Liver (tissue), 9 donors: ENCODE data around the gene MARCHF10. TPM values are rescaled to one million over a fixed set of nuclear protein-coding genes. Genes with fewer than 3 reads are reported as not detected.

ENCODE experiments used
- DNase-seq: peaks from one replicate; pipeline ENCODE4 v3.0.0-alpha.2; 2017; ENCODE audit warnings: low spot score
- H3K27ac ChIP-seq, 2 donors: one replicate each; pipeline ENCODE4 v1.7.0; 2013; ENCODE audit warnings: inconsistent platforms in 2 of 2, low read length in 2 of 2, control low read depth in 1 of 2, low read depth in 1 of 2, mild to moderate bottlenecking in 1 of 2
- H3K27me3 ChIP-seq, 4 donors: one replicate each; pipeline versions ENCODE4 v1.6.1 to v1.7.0; 2013; ENCODE audit warnings: low read length in 3 of 4, inconsistent platforms in 1 of 4, mild to moderate bottlenecking in 1 of 4, moderate library complexity in 1 of 4; ENCODE audit not compliant: control insufficient read depth in 4 of 4, insufficient read depth in 4 of 4
- H3K36me3 ChIP-seq, 4 donors: one replicate each; pipeline versions ENCODE4 v1.6.1 to v1.7.0; 2013; ENCODE audit warnings: low read length in 3 of 4, mild to moderate bottlenecking in 3 of 4, low read depth in 1 of 4, moderate library complexity in 1 of 4; ENCODE audit not compliant: control insufficient read depth in 4 of 4, insufficient read depth in 3 of 4
- H3K4me1 ChIP-seq, 4 donors: one replicate each; pipeline versions ENCODE4 v1.6.1 to v1.7.0; 2013; ENCODE audit warnings: low read length in 3 of 4, mild to moderate bottlenecking in 3 of 4, moderate library complexity in 1 of 4; ENCODE audit not compliant: control insufficient read depth in 4 of 4, insufficient read depth in 4 of 4
- H3K4me3 ChIP-seq, 3 donors: one replicate each; pipeline versions ENCODE4 v1.6.1 to v1.7.0; 2013; ENCODE audit warnings: low read length in 3 of 3, control low read depth in 1 of 3, low read depth in 1 of 3, mild to moderate bottlenecking in 1 of 3
- H3K9ac ChIP-seq, 2 donors: one replicate each; pipeline ENCODE4 v1.7.0; 2013; ENCODE audit warnings: low read length in 2 of 2, mild to moderate bottlenecking in 2 of 2, moderate library complexity in 2 of 2, control low read depth in 1 of 2, low read depth in 1 of 2
- H3K9me3 ChIP-seq, 4 donors: one replicate each; pipeline versions ENCODE4 v1.6.1 to v1.7.0; 2013; ENCODE audit warnings: low read length in 3 of 4; ENCODE audit not compliant: control insufficient read depth in 4 of 4
- CTCF ChIP-seq: fragments of 150-350 bp; IDR thresholded peaks from 2 replicates; pipeline ENCODE4 v1.5.1; 2017; ENCODE audit warnings: improper control_type of control experiment, low read depth, low read length; ENCODE audit not compliant: missing input control
- EGR1 ChIP-seq, 2 donors: IDR thresholded peaks; 2 replicates each; pipeline ENCODE4 v1.6.1; 2016 to 2018; ENCODE audit warnings: antibody characterized with exemption in 2 of 2, low read depth in 2 of 2
- FOXA1 ChIP-seq: IDR thresholded peaks from 2 replicates; pipeline ENCODE4 v1.6.1; 2016; ENCODE audit warnings: antibody characterized with exemption
- FOXA2 ChIP-seq: IDR thresholded peaks from 2 replicates; pipeline ENCODE4 v1.6.1; 2016; ENCODE audit warnings: antibody characterized with exemption
- GABPA ChIP-seq, 2 donors: IDR thresholded peaks in 1 of 2; conservative IDR thresholded peaks in 1 of 2; 2 replicates each; pipeline ENCODE4 v1.6.1; 2016; ENCODE audit warnings: antibody characterized with exemption in 2 of 2, mild to moderate bottlenecking in 1 of 2, moderate library complexity in 1 of 2
- HNF4A ChIP-seq, 2 donors: conservative IDR thresholded peaks; 2 replicates each; pipeline ENCODE4 v1.6.1; 2016; ENCODE audit warnings: antibody characterized with exemption in 2 of 2, mild to moderate bottlenecking in 2 of 2
- HNF4G ChIP-seq: IDR thresholded peaks from 2 replicates; pipeline ENCODE4 v1.6.1; 2016; ENCODE audit warnings: antibody characterized with exemption
- JUND ChIP-seq, 2 donors: IDR thresholded peaks; 2 replicates each; pipeline ENCODE4 v1.6.1; 2016; ENCODE audit warnings: antibody characterized with exemption in 2 of 2
- NR2F2 ChIP-seq: IDR thresholded peaks from 2 replicates; pipeline ENCODE4 v1.6.1; 2016; ENCODE audit warnings: antibody characterized with exemption
- RAD21 ChIP-seq, 2 donors: IDR thresholded peaks; 2 replicates each; pipeline ENCODE4 v1.6.1; 2016; ENCODE audit warnings: antibody characterized with exemption in 2 of 2, mild to moderate bottlenecking in 2 of 2
- REST ChIP-seq: IDR thresholded peaks from 2 replicates; pipeline ENCODE4 v1.6.1; 2016; ENCODE audit warnings: antibody characterized with exemption, mild to moderate bottlenecking
- RXRA ChIP-seq, 2 donors: IDR thresholded peaks; 2 replicates each; pipeline ENCODE4 v1.6.1; 2017 to 2018; ENCODE audit warnings: antibody characterized with exemption in 2 of 2, mild to moderate bottlenecking in 1 of 2
- SP1 ChIP-seq: IDR thresholded peaks from 2 replicates; pipeline ENCODE4 v1.6.1; 2018; ENCODE audit warnings: antibody characterized with exemption, mild to moderate bottlenecking
- TAF1 ChIP-seq: conservative IDR thresholded peaks from 2 replicates; pipeline ENCODE4 v1.6.1; 2016; ENCODE audit warnings: antibody characterized with exemption, mild to moderate bottlenecking
- YY1 ChIP-seq: IDR thresholded peaks from 2 replicates; pipeline ENCODE4 v1.6.1; 2016; ENCODE audit warnings: antibody characterized with exemption, mild to moderate bottlenecking
- ZBTB33 ChIP-seq: IDR thresholded peaks from 2 replicates; pipeline ENCODE4 v1.6.1; 2016; ENCODE audit warnings: antibody characterized with exemption
- WGBS: extraction: QIAGEN DNeasy Blood & Tissue Kit; methylation state at CpG from one replicate; pipeline ENCODE4 v1.1.7; 2013; 5-methylcytosine and 5-hydroxymethylcytosine counted together
- polyA plus RNA-seq, 2 donors: library from polyadenylated mRNA; stranded (reverse) in 1 of 2; unstranded in 1 of 2; fragments of 200-250 nt in 1 of 2; fragments of >200 nt in 1 of 2; fragmentation: Nextera tagmentation in 1 of 2; extraction: Ambion mirVana in 1 of 2; gene quantifications; one replicate each; pipeline versions ENCODE4 v1.2.1 to v1.2.3, GENCODE V29; 2013 to 2015
- total RNA-seq, 2 donors: library from RNA; depleted of rRNA; stranded (reverse); fragments of >200 nt; gene quantifications; one replicate each; pipeline ENCODE4 v1.2.3, GENCODE V29; 2014
- TF ChIP-seq, protein P1 (sequence below): IDR thresholded peaks from 2 replicates; pipeline ENCODE4 v1.6.1; 2016; ENCODE audit warnings: antibody characterized with exemption
- TF ChIP-seq, protein P2 (sequence below): IDR thresholded peaks from 2 replicates; pipeline ENCODE4 v1.6.1; 2016; ENCODE audit warnings: antibody characterized with exemption
- donor health status: healthy.
- donor health status: healthy.
- donor health status: healthy.
- donor health status: healthy.
- donor health status: healthy.

The MARCHF10 gene
- total and polyA plus RNA-seq, 4 donors = not detected

GRCh38 chr17:62741290-62741689 is 66.8 kb downstream of the MARCHF10 start (continued):
- TF ChIP-seq CTCF = no peak
- no peak for TF ChIP-seq HNF4G
- TF ChIP-seq ZBTB33 = no peak

GRCh38 chr17:62739645-62740388 is 68.3 kb downstream of the MARCHF10 start:
- no peak for DNase-seq

More at GRCh38 chr17:62739645-62740388, 68.3 kb downstream of the MARCHF10 start:
- H3K36me3 ChIP-seq = no peaks in the 10 kb centered on the region
- no peaks in the 10 kb centered on the region for H3K9me3 ChIP-seq
- H3K27me3 ChIP-seq = peaks cover 0 to 3% (median 0%) of the 10 kb centered on the region in 4 donors
- no peak overlapping the region for H3K4me3 ChIP-seq
- H3K4me1 ChIP-seq = no peaks in the 10 kb centered on the region
- TF ChIP-seq RAD21 (IDR thresholded peaks at IDR 0.05) = no peak
- TF ChIP-seq, protein P1, sequence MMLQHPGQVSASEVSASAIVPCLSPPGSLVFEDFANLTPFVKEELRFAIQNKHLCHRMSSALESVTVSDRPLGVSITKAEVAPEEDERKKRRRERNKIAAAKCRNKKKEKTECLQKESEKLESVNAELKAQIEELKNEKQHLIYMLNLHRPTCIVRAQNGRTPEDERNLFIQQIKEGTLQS = no peak
- no peak for TF ChIP-seq CTCF
- TF ChIP-seq FOXA1 = no peak
- no peak for TF ChIP-seq SP1
- TF ChIP-seq, protein P2, sequence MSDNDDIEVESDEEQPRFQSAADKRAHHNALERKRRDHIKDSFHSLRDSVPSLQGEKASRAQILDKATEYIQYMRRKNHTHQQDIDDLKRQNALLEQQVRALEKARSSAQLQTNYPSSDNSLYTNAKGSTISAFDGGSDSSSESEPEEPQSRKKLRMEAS = no peak
- TF ChIP-seq YY1 = no peak
- no peak for TF ChIP-seq HNF4A (conservative IDR thresholded peaks at IDR 0.05)
- TF ChIP-seq ZBTB33 = no peak
- no peak for TF ChIP-seq JUND (IDR thresholded peaks at IDR 0.05)
- TF ChIP-seq EGR1 (IDR thresholded peaks at IDR 0.05; ENCODE audit: low read depth in 2 of 2) = no peak
- no peak for TF ChIP-seq RXRA (IDR thresholded peaks at IDR 0.05)
- TF ChIP-seq TAF1 = no peak
- no peak for TF ChIP-seq REST
- TF ChIP-seq GABPA (IDR thresholded peaks at IDR 0.05 in 1 of 2, conservative IDR thresholded peaks at IDR 0.05 in 1 of 2) = no peak
- no peak for TF ChIP-seq HNF4G
- no peak for TF ChIP-seq FOXA2
- no peak for TF ChIP-seq NR2F2
- no peak overlapping the region for H3K27ac ChIP-seq
- H3K9ac ChIP-seq = no peak overlapping the region
- 86% methylated on average over 16 of the region's 16 CpGs for WGBS
